Activated naive CD8-positive, alpha-beta T cell treated with anti-CD3 and anti-CD28 coated beads, Interleukin-2, amount 10 ng/mL, durations not matched to agents 7 days and 5 days (primary cell): Measurements from ENCODE around the gene CRTC1. TPM values are rescaled to one million over a fixed set of nuclear protein-coding genes. Genes with fewer than 3 reads are reported as not detected.

Experiments used
- ATAC-seq: fragments of 150-1000 bp; cut with Tn5 transposase; one replicate; pipeline ENCODE4 v1.10.0; 2021; ENCODE audit warnings: low read depth, moderate library complexity
- POLR2A ChIA-PET: fragments of 350-600 bp; sonication (Branson Sonifier 250); formaldehyde crosslinking; loops from one replicate; lab custom pipeline; 2021; ENCODE audit warnings: antibody characterized with exemption; lab: Charles Lee
- DNase-seq: peaks from one replicate; pipeline ENCODE4 v3.0.0; 2021
- H3K27ac Mint-ChIP-seq: one replicate; pipeline ENCODE4 v1.8.0; 2022; ENCODE audit warnings: mild to moderate bottlenecking, mixed read lengths
- H3K27me3 Mint-ChIP-seq: one replicate; pipeline ENCODE4 v1.8.0; 2022; ENCODE audit warnings: mild to moderate bottlenecking, moderate library complexity, mixed read lengths
- H3K36me3 Mint-ChIP-seq: one replicate; pipeline ENCODE4 v1.8.0; 2021; ENCODE audit warnings: mild to moderate bottlenecking, mixed read lengths
- H3K4me1 Mint-ChIP-seq: one replicate; pipeline ENCODE4 v1.8.0; 2021; ENCODE audit warnings: mixed read lengths
- H3K4me3 Mint-ChIP-seq: one replicate; pipeline ENCODE4 v1.8.0; 2022; ENCODE audit warnings: mild to moderate bottlenecking, moderate library complexity, mixed read lengths
- H3K9me3 Mint-ChIP-seq: one replicate; pipeline ENCODE4 v1.8.0; 2021; ENCODE audit warnings: mixed read lengths
- total RNA-seq, 2 experiments: library from RNA; stranded (reverse); gene quantifications; one replicate each; pipeline ENCODE4 v1.2.3, GENCODE V29; 2021

The CRTC1 gene
- total RNA-seq, 2 experiments from 2014 or later: 10.3 to 11.8 TPM

GRCh38 chr19:18658366-18658855 is 25.1 kb upstream of the CRTC1 start:
- Mint-ChIP-seq H3K36me3 (peaks cover 3% of the 10 kb centered on the region), H3K9me3 (no peaks in the 10 kb centered on the region), H3K4me1 (peaks cover 9% of the 10 kb centered on the region), H3K4me3 (no peak overlapping the region), H3K27me3 (no peaks in the 10 kb centered on the region), H3K27ac (peak overlapping the region; percentile 46)
- ATAC-seq (no peak), DNase-seq (no peak)
- POLR2A ChIA-PET: no interaction called here

GRCh38 chr19:18659281-18660050 is 24.0 kb upstream of the CRTC1 start:
- DNase-seq (no peak), ATAC-seq (no peak)
- Mint-ChIP-seq H3K9me3 (no peaks in the 10 kb centered on the region), H3K27me3 (no peaks in the 10 kb centered on the region), H3K4me1 (peaks cover 14% of the 10 kb centered on the region), H3K36me3 (no peaks in the 10 kb centered on the region), H3K4me3 (no peak overlapping the region), H3K27ac (no peak overlapping the region)
- POLR2A ChIA-PET: no interaction called here

- Mint-ChIP-seq H3K27ac (no peak overlapping the region), H3K36me3 (no peaks in the 10 kb centered on the region), H3K27me3 (no peaks in the 10 kb centered on the region), H3K9me3 (no peaks in the 10 kb centered on the region), H3K4me3 (no peak overlapping the region), H3K4me1 (peaks cover 14% of the 10 kb centered on the region)
- DNase-seq: no peak
- POLR2A ChIA-PET: no interaction called here
- no peak for ATAC-seq
Measured at GRCh38 chr19:18660051-18660910, 23.2 kb upstream of the CRTC1 start.

GRCh38 chr19:18660939-18661670 is 22.4 kb upstream of the CRTC1 start:
- Mint-ChIP-seq H3K4me1 (peaks cover 14% of the 10 kb centered on the region), H3K27ac (peak overlapping the region; percentile 67)
- no peak for ATAC-seq

DNA sequence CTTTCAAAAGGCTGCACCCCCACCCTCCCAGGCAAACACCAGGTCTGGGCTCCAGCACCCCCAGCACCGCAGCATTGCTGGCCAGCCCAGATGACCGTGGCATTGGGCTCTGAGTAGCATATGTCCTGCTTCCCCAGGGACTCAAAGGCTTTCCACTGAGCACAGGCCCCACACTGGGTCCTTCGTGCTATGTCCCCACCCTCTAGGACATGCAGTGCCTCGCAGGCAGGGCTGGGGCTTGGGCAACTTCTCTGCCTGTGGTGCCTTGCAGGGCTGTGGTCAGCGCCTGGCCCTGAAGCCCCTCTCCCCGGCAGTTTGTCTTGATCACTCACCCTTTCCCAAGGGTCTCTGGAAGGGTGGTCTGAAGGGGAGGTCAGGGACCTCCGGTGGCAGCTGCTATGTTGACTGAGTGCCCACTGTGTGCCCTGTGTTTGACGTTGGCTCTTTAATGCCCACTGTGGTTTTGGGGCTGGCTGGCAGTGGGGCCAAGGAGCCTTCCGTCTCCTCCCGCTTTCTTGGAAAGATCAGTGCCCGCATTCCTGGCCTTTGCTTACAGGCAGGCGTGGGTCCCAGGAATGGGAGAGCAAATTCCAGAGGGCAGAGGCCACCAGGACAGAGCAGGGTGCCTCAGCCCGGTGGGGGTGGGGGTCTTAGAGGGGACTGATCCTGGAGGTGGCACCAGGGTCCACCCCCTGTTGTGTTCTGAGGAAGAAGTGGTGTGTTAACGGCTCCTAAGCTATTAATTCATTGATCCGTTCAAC is 20.3 kb upstream of the CRTC1 start:
- Mint-ChIP-seq H3K27me3 (no peaks in the 10 kb centered on the region), H3K27ac (no peak overlapping the region), H3K4me1 (peaks cover 13% of the 10 kb centered on the region), H3K4me3 (no peak overlapping the region), H3K36me3 (no peaks in the 10 kb centered on the region), H3K9me3 (no peaks in the 10 kb centered on the region)
- ATAC-seq (no peak), DNase-seq (no peak)
- POLR2A ChIA-PET: interaction anchor here (0.6 kb wide), 1 partner anchor 18 kb away, joined by 4 read pairs; no protein-coding TSS in a partner anchor

More at GRCh38 chr19:18660939-18661670, 22.4 kb upstream of the CRTC1 start:
- DNase-seq: no peak
- H3K4me3 Mint-ChIP-seq: no peak overlapping the region
- no peaks in the 10 kb centered on the region for H3K36me3 Mint-ChIP-seq
- no peaks in the 10 kb centered on the region for H3K9me3 Mint-ChIP-seq
- no peaks in the 10 kb centered on the region for H3K27me3 Mint-ChIP-seq
- POLR2A ChIA-PET: no interaction called here

GRCh38 chr19:18663940-18664530 is 19.4 kb upstream of the CRTC1 start:
- DNase-seq (no peak), ATAC-seq (peak; percentile 63)
- Mint-ChIP-seq H3K9me3 (no peaks in the 10 kb centered on the region), H3K27ac (no peak overlapping the region), H3K36me3 (no peaks in the 10 kb centered on the region), H3K4me1 (peaks cover 13% of the 10 kb centered on the region), H3K4me3 (no peak overlapping the region), H3K27me3 (no peaks in the 10 kb centered on the region)
- POLR2A ChIA-PET: no interaction called here

- Mint-ChIP-seq H3K27me3 (no peaks in the 10 kb centered on the region), H3K9me3 (no peaks in the 10 kb centered on the region), H3K4me3 (no peak overlapping the region), H3K4me1 (peaks cover 13% of the 10 kb centered on the region), H3K27ac (no peak overlapping the region), H3K36me3 (peaks cover 3% of the 10 kb centered on the region)
- ATAC-seq: no peak
- no peak for DNase-seq
- POLR2A ChIA-PET: no interaction called here
Measured at GRCh38 chr19:18665771-18666202, 17.7 kb upstream of the CRTC1 start.

- Mint-ChIP-seq H3K36me3 (peaks cover 3% of the 10 kb centered on the region), H3K27me3 (no peaks in the 10 kb centered on the region), H3K9me3 (no peaks in the 10 kb centered on the region), H3K27ac (no peak overlapping the region), H3K4me1 (peaks cover 12% of the 10 kb centered on the region), H3K4me3 (no peak overlapping the region)
- no peak for ATAC-seq
- no peak for DNase-seq
- POLR2A ChIA-PET: interaction anchor here (0.6 kb wide), 2 partner anchors 8 to 214 kb away, joined by 3 to 4 read pairs; no protein-coding TSS in a partner anchor
Measured at GRCh38 chr19:18666317-18666716, 17.2 kb upstream of the CRTC1 start.

- DNase-seq (no peak), ATAC-seq (no peak)
- no peaks in the 10 kb centered on the region for H3K27me3 Mint-ChIP-seq
- peaks cover 10% of the 10 kb centered on the region for H3K4me1 Mint-ChIP-seq
- POLR2A ChIA-PET: interaction anchor here (0.6 kb wide), 2 partner anchors 8 to 214 kb away, joined by 3 to 4 read pairs; no protein-coding TSS in a partner anchor
- H3K36me3 Mint-ChIP-seq: peaks cover 3% of the 10 kb centered on the region
- H3K4me3 Mint-ChIP-seq: no peak overlapping the region
- no peak overlapping the region for H3K27ac Mint-ChIP-seq
- no peaks in the 10 kb centered on the region for H3K9me3 Mint-ChIP-seq
Measured at GRCh38 chr19:18666784-18667183, 16.7 kb upstream of the CRTC1 start.

DNA sequence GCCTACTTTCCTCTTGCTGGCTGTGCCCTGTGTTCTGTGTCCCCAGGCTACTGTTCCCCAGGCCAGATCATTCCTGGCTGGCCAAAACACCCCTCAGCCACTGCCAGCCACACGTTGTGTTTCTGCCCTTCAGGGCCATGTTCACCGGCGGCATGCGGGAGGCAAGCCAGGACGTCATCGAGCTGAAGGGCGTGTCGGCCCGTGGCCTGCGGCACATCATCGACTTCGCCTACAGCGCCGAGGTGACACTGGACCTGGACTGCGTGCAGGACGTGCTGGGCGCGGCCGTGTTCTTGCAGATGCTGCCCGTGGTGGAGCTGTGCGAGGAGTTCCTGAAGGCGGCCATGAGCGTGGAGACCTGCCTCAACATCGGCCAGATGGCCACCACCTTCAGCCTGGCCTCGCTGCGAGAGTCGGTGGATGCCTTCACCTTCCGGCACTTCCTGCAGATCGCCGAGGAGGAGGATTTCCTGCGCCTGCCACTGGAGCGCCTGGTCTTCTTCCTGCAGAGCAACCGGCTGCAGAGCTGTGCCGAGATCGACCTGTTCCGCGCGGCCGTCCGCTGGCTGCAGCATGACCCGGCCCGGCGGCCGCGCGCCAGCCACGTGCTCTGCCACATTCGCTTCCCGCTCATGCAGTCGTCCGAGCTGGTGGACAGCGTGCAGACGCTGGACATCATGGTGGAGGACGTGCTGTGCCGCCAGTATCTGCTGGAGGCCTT is 15.8 kb upstream of the CRTC1 start:
- POLR2A ChIA-PET: no interaction called here
- H3K4me1 Mint-ChIP-seq: peaks cover 10% of the 10 kb centered on the region
- ATAC-seq: no peak
- no peak overlapping the region for H3K4me3 Mint-ChIP-seq
- no peak for DNase-seq
- no peaks in the 10 kb centered on the region for H3K9me3 Mint-ChIP-seq
- H3K27ac Mint-ChIP-seq: no peak overlapping the region
- peaks cover 3% of the 10 kb centered on the region for H3K36me3 Mint-ChIP-seq
- H3K27me3 Mint-ChIP-seq: no peaks in the 10 kb centered on the region

DNA sequence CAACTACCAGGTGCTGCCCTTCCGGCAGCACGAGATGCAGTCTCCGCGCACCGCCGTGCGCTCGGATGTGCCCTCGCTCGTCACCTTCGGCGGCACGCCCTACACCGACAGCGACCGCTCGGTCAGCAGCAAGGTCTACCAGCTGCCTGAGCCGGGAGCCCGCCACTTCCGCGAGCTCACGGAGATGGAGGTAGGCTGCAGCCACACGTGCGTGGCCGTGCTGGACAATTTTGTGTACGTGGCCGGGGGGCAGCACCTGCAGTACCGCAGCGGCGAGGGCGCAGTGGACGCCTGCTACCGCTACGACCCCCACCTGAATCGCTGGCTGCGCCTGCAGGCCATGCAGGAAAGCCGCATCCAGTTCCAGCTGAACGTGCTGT is 15.2 kb upstream of the CRTC1 start:
- no peak for DNase-seq
- no peaks in the 10 kb centered on the region for H3K9me3 Mint-ChIP-seq
- H3K27me3 Mint-ChIP-seq: no peaks in the 10 kb centered on the region
- H3K4me1 Mint-ChIP-seq: peaks cover 9% of the 10 kb centered on the region
- ATAC-seq: no peak
- H3K27ac Mint-ChIP-seq: no peak overlapping the region
- peaks cover 3% of the 10 kb centered on the region for H3K36me3 Mint-ChIP-seq
- no peak overlapping the region for H3K4me3 Mint-ChIP-seq
- POLR2A ChIA-PET: no interaction called here
